Neural cell (in vitro differentiated cells): Measurements from ENCODE around the gene DGKQ.

ENCODE experiments used
- CTCF ChIP-seq: fragments of 450-650 bp; IDR thresholded peaks from 2 replicates; pipeline ENCODE4 v1.5.1; 2014; ENCODE audit warnings: antibody characterized with exemption, mild to moderate bottlenecking, moderate library complexity; ENCODE audit not compliant: poor library complexity, severe bottlenecking
- POLR2AphosphoS5 ChIP-seq: IDR thresholded peaks from 2 replicates; pipeline ENCODE4 v1.6.1; 2012

GRCh38 chr4:1001561-1002130 lies 28.3 kb upstream of the DGKQ start:
- TF ChIP-seq CTCF (no peak), POLR2AphosphoS5 (no peak)
